HepG2 (cell line): ENCODE data around the gene NFIL3. TPM values are rescaled to one million over a fixed set of nuclear protein-coding genes. Genes with fewer than 3 reads are reported as not detected.

Experiments
- NCOA1 ChIP-seq: sonication (generic); formaldehyde crosslinking; IDR thresholded peaks from 2 replicates; pipeline ENCODE4 v1.9.0; 2021; ENCODE audit warnings: missing genetic modification reagents
- PCBP1 ChIP-seq: fragments of 200-400 bp; formaldehyde crosslinking; IDR thresholded peaks from 2 replicates; pipeline ENCODE4 v1.6.1; 2017; ENCODE audit warnings: mild to moderate bottlenecking, low read depth, low read length, borderline replicate concordance
- POGZ ChIP-seq: sonication (generic); formaldehyde crosslinking; IDR thresholded peaks from 2 replicates; pipeline ENCODE4 v1.4.0; 2020; ENCODE audit warnings: mild to moderate bottlenecking, missing genetic modification reagents
- XBP1 ChIP-seq: sonication (generic); formaldehyde crosslinking; IDR thresholded peaks from 2 replicates; pipeline ENCODE4 v1.5.0; 2020; ENCODE audit warnings: missing genetic modification reagents
- XRCC5 ChIP-seq: fragments of 200-400 bp; formaldehyde crosslinking; optimal IDR thresholded peaks from 2 replicates; pipeline ENCODE3; 2017; ENCODE audit warnings: mild to moderate bottlenecking, low read length
- ZNF251 ChIP-seq: sonication (generic); formaldehyde crosslinking; IDR thresholded peaks from 2 replicates; pipeline ENCODE4 v1.9.0; 2021; ENCODE audit warnings: mild to moderate bottlenecking, missing genetic modification reagents
- ZNF441 ChIP-seq: sonication (generic); formaldehyde crosslinking; IDR thresholded peaks from 2 replicates; pipeline ENCODE4 v1.7.0; 2021; ENCODE audit warnings: missing genetic modification reagents, borderline replicate concordance
- ZNF605 ChIP-seq: sonication (generic); formaldehyde crosslinking; IDR thresholded peaks from 2 replicates; pipeline ENCODE4 v1.8.0; 2022; ENCODE audit warnings: mild to moderate bottlenecking, missing genetic modification reagents
- ZNF614 ChIP-seq: IDR thresholded peaks from 2 replicates; pipeline ENCODE4 v1.6.1; 2018; ENCODE audit warnings: missing biosample characterization, missing genetic modification reagents, inconsistent platforms, borderline replicate concordance
- ZNF703 ChIP-seq: sonication (generic); formaldehyde crosslinking; IDR thresholded peaks from 2 replicates; pipeline ENCODE4 v1.5.1; 2020; ENCODE audit warnings: missing genetic modification reagents, mild to moderate bottlenecking, moderate library complexity, borderline replicate concordance
- polyA plus RNA-seq, 8 experiments: library from polyadenylated mRNA; depleted of rRNA in 3 of 8; stranded (reverse) in 7 of 8; unstranded in 1 of 8; fragments of >200 nt; fragmentation: Illumina TruSeq in 4 of 8; extraction: Trizol in 4 of 8; gene quantifications; 2 replicates each; pipeline versions ENCODE4 v1.2.1 to v1.2.3, GENCODE V29; 2011 to 2016; ENCODE audit warnings: low read depth in 4 of 8, missing spikeins in 1 of 8, mixed read lengths in 1 of 8; ENCODE audit not compliant: insufficient read depth in 1 of 8
- total RNA-seq, 5 experiments: library from RNA; depleted of rRNA; stranded (reverse); fragments of >200 nt; fragmentation: Illumina TruSeq; extraction: Trizol; gene quantifications; 2 replicates each; pipeline ENCODE4 v1.2.3, GENCODE V29; 2016; ENCODE audit warnings: low read depth in 1 of 5
- TF ChIP-seq, protein P1 (sequence below): sonication (generic); formaldehyde crosslinking; IDR thresholded peaks from 2 replicates; pipeline ENCODE4 v1.5.1; 2020; ENCODE audit warnings: mild to moderate bottlenecking, missing genetic modification reagents, moderate library complexity
- TF ChIP-seq, protein P2 (sequence below): IDR thresholded peaks from 2 replicates; pipeline ENCODE4 v1.6.1; 2016; ENCODE audit warnings: low read depth, missing genetic modification reagents, missing compliant biosample characterization
- TF ChIP-seq, protein P3 (sequence below): sonication (generic); formaldehyde crosslinking; IDR thresholded peaks from 2 replicates; pipeline ENCODE4 v1.4.0; 2020; ENCODE audit warnings: missing genetic modification reagents, borderline replicate concordance
- TF ChIP-seq, protein P4 (sequence below): IDR thresholded peaks from 2 replicates; pipeline ENCODE4 v1.6.1; 2018; ENCODE audit warnings: missing genetic modification reagents

The NFIL3 gene
- total and polyA plus RNA-seq, 2 of the 13 experiments (the other 11 are each of a cell fraction or from before 2014, with no cell fraction given), result 46.6 to 54.2 TPM

DNA sequence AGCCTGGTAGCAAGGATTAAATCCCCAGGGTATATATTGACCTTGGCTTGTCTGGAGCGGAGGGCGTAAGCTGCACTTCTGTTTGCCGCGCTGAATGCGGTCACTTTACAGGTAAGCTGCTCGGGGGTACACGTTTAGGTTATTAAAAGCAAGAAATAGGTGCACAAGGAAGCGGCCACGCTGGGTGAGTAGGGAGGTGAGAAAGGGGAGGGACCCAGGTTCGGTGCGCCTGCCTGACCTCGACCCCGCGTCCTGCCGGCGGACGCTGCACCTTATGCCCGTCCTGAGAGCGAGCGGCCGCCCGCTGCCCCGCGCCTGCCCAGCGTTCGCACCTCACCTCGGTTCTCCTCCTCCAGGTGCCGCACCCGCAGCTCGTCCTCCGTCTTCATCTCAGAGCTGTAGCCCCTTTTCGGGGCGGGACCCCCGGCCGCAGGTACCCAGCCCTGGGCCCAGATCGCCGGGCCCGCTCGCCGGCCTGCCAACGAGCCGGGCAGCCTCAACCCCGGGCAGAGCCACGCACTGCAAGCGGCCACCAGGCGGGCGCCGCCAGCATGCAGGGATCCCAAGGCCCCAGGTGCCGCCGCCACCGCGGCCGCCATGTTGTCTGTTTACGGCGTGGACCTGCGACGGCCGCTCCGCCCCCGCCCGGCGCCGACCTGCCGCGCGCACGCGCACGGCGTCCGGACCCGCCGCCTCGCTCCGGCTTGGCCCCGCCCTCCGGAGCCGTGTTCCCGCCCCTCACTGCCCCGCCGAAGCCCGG, 62.2 kb downstream of the NFIL3 start, which contains the start of gene AUH (continued):
- TF ChIP-seq, protein P1, sequence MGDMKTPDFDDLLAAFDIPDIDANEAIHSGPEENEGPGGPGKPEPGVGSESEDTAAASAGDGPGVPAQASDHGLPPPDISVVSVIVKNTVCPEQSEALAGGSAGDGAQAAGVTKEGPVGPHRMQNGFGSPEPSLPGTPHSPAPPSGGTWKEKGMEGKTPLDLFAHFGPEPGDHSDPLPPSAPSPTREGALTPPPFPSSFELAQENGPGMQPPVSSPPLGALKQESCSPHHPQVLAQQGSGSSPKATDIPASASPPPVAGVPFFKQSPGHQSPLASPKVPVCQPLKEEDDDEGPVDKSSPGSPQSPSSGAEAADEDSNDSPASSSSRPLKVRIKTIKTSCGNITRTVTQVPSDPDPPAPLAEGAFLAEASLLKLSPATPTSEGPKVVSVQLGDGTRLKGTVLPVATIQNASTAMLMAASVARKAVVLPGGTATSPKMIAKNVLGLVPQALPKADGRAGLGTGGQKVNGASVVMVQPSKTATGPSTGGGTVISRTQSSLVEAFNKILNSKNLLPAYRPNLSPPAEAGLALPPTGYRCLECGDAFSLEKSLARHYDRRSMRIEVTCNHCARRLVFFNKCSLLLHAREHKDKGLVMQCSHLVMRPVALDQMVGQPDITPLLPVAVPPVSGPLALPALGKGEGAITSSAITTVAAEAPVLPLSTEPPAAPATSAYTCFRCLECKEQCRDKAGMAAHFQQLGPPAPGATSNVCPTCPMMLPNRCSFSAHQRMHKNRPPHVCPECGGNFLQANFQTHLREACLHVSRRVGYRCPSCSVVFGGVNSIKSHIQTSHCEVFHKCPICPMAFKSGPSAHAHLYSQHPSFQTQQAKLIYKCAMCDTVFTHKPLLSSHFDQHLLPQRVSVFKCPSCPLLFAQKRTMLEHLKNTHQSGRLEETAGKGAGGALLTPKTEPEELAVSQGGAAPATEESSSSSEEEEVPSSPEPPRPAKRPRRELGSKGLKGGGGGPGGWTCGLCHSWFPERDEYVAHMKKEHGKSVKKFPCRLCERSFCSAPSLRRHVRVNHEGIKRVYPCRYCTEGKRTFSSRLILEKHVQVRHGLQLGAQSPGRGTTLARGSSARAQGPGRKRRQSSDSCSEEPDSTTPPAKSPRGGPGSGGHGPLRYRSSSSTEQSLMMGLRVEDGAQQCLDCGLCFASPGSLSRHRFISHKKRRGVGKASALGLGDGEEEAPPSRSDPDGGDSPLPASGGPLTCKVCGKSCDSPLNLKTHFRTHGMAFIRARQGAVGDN, result peak; percentile 85
- TF ChIP-seq, protein P2, sequence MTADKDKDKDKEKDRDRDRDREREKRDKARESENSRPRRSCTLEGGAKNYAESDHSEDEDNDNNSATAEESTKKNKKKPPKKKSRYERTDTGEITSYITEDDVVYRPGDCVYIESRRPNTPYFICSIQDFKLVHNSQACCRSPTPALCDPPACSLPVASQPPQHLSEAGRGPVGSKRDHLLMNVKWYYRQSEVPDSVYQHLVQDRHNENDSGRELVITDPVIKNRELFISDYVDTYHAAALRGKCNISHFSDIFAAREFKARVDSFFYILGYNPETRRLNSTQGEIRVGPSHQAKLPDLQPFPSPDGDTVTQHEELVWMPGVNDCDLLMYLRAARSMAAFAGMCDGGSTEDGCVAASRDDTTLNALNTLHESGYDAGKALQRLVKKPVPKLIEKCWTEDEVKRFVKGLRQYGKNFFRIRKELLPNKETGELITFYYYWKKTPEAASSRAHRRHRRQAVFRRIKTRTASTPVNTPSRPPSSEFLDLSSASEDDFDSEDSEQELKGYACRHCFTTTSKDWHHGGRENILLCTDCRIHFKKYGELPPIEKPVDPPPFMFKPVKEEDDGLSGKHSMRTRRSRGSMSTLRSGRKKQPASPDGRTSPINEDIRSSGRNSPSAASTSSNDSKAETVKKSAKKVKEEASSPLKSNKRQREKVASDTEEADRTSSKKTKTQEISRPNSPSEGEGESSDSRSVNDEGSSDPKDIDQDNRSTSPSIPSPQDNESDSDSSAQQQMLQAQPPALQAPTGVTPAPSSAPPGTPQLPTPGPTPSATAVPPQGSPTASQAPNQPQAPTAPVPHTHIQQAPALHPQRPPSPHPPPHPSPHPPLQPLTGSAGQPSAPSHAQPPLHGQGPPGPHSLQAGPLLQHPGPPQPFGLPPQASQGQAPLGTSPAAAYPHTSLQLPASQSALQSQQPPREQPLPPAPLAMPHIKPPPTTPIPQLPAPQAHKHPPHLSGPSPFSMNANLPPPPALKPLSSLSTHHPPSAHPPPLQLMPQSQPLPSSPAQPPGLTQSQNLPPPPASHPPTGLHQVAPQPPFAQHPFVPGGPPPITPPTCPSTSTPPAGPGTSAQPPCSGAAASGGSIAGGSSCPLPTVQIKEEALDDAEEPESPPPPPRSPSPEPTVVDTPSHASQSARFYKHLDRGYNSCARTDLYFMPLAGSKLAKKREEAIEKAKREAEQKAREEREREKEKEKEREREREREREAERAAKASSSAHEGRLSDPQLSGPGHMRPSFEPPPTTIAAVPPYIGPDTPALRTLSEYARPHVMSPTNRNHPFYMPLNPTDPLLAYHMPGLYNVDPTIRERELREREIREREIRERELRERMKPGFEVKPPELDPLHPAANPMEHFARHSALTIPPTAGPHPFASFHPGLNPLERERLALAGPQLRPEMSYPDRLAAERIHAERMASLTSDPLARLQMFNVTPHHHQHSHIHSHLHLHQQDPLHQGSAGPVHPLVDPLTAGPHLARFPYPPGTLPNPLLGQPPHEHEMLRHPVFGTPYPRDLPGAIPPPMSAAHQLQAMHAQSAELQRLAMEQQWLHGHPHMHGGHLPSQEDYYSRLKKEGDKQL (CRISPR knock-in tag), result no peak
- 0 out of 2 replicates have a peak, but pooled peaks have one; percentile 16 for TF ChIP-seq ZNF441 (CRISPR knock-in tag)
- TF ChIP-seq ZNF703 (CRISPR knock-in tag), result no peak
- TF ChIP-seq, protein P3, sequence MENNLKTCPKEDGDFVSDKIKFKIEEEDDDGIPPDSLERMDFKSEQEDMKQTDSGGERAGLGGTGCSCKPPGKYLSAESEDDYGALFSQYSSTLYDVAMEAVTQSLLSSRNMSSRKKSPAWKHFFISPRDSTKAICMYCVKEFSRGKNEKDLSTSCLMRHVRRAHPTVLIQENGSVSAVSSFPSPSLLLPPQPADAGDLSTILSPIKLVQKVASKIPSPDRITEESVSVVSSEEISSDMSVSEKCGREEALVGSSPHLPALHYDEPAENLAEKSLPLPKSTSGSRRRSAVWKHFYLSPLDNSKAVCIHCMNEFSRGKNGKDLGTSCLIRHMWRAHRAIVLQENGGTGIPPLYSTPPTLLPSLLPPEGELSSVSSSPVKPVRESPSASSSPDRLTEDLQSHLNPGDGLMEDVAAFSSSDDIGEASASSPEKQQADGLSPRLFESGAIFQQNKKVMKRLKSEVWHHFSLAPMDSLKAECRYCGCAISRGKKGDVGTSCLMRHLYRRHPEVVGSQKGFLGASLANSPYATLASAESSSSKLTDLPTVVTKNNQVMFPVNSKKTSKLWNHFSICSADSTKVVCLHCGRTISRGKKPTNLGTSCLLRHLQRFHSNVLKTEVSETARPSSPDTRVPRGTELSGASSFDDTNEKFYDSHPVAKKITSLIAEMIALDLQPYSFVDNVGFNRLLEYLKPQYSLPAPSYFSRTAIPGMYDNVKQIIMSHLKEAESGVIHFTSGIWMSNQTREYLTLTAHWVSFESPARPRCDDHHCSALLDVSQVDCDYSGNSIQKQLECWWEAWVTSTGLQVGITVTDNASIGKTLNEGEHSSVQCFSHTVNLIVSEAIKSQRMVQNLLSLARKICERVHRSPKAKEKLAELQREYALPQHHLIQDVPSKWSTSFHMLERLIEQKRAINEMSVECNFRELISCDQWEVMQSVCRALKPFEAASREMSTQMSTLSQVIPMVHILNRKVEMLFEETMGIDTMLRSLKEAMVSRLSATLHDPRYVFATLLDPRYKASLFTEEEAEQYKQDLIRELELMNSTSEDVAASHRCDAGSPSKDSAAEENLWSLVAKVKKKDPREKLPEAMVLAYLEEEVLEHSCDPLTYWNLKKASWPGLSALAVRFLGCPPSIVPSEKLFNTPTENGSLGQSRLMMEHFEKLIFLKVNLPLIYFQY (CRISPR knock-in tag), result no peak
- TF ChIP-seq POGZ (CRISPR knock-in tag), result no peak
- peak; percentile 16 for TF ChIP-seq XRCC5
- TF ChIP-seq XBP1 (CRISPR knock-in tag), result 0 out of 2 replicates have a peak, but pooled peaks have one; percentile 10
- no peak for TF ChIP-seq ZNF605
- no peak for TF ChIP-seq ZNF614 (CRISPR knock-in tag)
- TF ChIP-seq, protein P4, sequence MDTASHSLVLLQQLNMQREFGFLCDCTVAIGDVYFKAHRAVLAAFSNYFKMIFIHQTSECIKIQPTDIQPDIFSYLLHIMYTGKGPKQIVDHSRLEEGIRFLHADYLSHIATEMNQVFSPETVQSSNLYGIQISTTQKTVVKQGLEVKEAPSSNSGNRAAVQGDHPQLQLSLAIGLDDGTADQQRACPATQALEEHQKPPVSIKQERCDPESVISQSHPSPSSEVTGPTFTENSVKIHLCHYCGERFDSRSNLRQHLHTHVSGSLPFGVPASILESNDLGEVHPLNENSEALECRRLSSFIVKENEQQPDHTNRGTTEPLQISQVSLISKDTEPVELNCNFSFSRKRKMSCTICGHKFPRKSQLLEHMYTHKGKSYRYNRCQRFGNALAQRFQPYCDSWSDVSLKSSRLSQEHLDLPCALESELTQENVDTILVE (CRISPR knock-in tag), result no peak
- no peak for TF ChIP-seq ZNF251 (CRISPR knock-in tag)
- no peak for TF ChIP-seq NCOA1 (CRISPR knock-in tag)
- no peak for TF ChIP-seq PCBP1
